GM12873 (cell line): ENCODE results near the gene DIP2C.

Experiments
- CTCF ChIP-seq: IDR thresholded peaks from 2 replicates; pipeline ENCODE4 v1.5.1; 2012; ENCODE audit warnings: low read depth, mild to moderate bottlenecking, moderate library complexity, low read length, control low read depth; ENCODE audit not compliant: insufficient read depth; ENCODE audit errors: missing control alignments

DIP2C gene

DNA sequence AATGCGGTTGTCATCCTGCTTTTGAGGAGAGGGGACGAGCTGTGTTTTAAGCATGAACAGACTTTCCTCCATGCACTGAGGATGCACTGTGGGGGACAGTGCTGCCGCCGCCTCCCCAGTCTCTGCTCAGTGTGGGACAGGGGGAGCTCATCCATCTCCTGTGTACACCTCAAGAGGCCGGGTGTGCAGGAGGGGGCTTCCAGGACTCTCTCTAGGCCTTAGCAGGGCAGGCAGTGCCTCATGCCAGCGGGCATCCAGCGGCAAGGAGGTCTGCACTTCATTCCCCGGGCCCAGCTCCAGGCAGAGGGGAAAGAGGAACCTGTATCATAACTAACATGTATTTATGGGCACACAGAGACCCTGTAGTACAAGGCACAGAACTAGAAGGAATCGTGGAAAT lies 89.7 kb downstream of the DIP2C start:
- no peak for TF ChIP-seq CTCF

DNA sequence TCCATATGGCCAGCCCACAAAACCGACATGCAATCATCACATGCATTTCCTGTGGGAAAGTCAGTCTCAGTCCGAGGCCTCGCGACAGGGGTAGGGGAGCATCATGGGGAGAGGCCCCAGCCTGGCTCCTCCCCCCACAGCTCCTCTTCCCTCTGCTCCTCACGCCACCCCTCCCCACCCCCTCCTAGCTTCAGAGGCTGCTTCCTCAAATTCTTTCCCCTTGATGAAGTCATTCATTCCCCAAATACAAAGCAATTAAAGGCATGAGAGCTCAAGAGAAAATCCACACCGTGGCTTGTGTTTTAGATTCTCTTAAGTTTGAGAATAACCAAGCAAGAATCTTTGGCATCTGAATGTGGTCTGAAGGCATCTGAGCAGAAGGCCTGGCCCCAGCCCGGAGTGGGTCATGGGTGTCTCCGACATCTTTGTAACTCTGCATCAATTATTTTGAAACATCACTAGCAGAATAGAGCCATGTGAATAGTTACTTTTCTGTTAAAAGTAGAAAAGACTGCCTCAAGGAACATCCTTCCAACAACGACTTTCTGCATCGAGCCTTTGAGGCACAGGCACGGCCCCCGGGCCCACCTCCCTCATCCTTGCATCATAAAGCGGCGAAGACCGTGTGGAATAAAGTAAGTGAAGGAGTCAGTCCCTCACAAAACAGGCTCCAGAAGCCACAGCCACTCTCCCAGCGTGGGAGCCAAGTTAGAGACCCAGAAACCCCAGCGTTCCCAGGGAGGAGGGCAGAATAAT lies 90.9 kb downstream of the DIP2C start:
- no peak for TF ChIP-seq CTCF

DNA sequence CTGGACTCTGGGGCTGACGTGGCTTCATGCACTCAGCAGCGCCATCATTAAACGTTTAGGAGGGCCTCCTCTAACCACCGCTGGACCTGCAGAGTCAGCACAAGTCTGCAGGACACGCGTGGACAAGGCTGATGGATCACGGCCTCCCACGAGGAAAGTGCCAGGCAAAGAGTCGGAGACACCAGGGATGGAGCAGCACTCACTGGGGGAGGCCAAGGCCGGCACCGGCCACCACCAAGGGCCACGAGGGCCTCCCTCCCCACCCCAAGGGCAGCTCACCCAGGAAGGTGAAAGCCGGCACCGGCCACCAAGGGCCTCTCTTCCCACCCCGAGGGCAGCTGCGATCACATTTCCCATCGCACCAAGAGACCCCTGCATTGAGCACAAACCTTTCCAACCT lies 91.5 kb downstream of the DIP2C start:
- TF ChIP-seq CTCF = no peak

DNA sequence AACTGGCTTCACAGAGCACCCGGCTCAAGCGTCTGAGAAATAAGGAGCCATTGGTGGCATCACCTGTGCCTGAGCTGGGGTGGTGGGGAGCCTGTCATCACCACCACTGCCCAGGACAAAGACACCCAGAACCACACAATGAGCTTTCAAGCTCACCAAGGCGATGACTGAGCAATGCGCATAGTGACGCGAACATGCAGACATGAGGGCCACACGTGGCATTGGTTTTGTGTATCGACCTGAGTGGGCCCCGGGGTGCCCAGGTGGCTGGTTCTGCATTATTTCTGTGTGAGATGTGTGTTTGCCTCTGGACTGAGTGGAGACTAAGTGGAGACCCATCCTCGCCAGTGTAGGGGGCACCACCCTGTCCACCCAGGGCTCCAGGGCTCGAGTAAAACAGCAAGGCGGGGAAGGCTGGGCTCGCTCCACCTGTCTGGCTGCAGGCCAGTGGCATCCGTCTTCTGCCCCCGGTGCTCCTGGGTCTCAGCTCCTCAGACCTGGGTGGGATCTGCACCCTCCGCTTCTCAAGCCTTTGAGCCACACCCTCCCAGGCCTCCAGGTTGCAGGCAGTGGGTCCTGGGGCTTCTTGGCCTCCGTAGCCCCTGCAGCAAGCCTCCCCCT lies 92.6 kb downstream of the DIP2C start:
- no peak for TF ChIP-seq CTCF

GRCh38 chr10:595473-595872 lies 94.0 kb downstream of the DIP2C start:
- no peak for TF ChIP-seq CTCF

GRCh38 chr10:594584-595270 lies 94.7 kb downstream of the DIP2C start:
- TF ChIP-seq CTCF = no peak

DNA sequence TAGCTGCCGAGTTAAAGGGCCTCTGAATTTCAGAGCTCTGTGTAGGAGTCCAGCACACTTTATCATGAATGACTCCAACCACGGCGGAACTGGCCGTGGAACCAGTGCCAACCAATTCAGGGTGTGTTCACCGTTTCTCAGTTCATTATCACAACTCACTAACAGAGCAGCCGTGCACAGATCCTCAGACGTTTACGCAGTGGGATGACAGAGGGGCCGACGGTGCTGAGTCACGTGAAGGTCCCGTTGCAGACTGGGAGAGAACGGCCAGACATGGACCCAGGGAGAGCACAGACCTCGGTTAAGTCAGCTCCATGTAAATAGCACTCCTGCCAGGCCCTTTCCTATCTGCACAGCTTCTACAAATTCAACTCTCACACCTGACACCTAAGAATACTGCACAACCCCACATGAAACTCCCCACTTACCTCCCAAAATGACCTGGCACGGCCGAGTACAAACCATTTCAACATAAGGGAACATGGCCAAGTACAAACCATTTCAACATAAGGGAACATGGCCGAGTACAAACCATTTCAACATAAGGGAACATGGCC lies 95.5 kb downstream of the DIP2C start:
- TF ChIP-seq CTCF = no peak
